OCI-LY7 (cell line): ENCODE data around the gene ISOC2. TPM values are rescaled to one million over a fixed set of nuclear protein-coding genes. Genes with fewer than 3 reads are reported as not detected.
"Not testable (repeated sequence)": the region's sequence is repeated elsewhere in the genome, so short reads cannot be mapped to it uniquely, and the experiment has no call there.

Experiments
- BruUV-seq: library from RNA; stranded (reverse); fragments of 400-500 nt; replicated peaks from 2 replicates; lab custom pipeline; 2021; lab: Mats Ljungman, UMichigan
- CTCF ChIA-PET: fragments of 300-600 bp; sonication (Branson Sonifier 250); formaldehyde crosslinking; loops from one replicate; lab custom pipeline; 2022; ENCODE audit warnings: antibody characterized with exemption; ENCODE audit not compliant: unreplicated experiment; lab: Charles Lee
- POLR2A ChIA-PET: fragments of 300-600 bp; sonication (Branson Sonifier 250); formaldehyde crosslinking; loops from one replicate; lab custom pipeline; 2022; ENCODE audit warnings: antibody characterized with exemption; lab: Charles Lee
- DNase-seq: peaks from one replicate; pipeline ENCODE4 v3.0.0-alpha.2; 2015; ENCODE audit warnings: low spot score
- H2AFZ ChIP-seq: fragments of 200-600 bp; sonication (generic), shearing (Covaris generic); 2 replicates; pipeline ENCODE4 v1.6.1; 2014; ENCODE audit warnings: mild to moderate bottlenecking, antibody characterized with exemption, low read length, moderate library complexity
- H3K27ac ChIP-seq: fragments of 200-600 bp; sonication (generic); 2 replicates; pipeline ENCODE4 v1.5.1; 2014; ENCODE audit warnings: mixed run types, low read depth, mild to moderate bottlenecking, moderate library complexity, low read length, inconsistent platforms; ENCODE audit not compliant: poor library complexity, severe bottlenecking
- H3K36me3 ChIP-seq: fragments of 200-600 bp; sonication (generic); 2 replicates; pipeline ENCODE4 v1.6.1; 2014; ENCODE audit warnings: mild to moderate bottlenecking, antibody characterized with exemption, low read length, moderate library complexity, mixed read lengths; ENCODE audit not compliant: insufficient read depth
- H3K4me1 ChIP-seq: fragments of 200-600 bp; sonication (generic); 2 replicates; pipeline ENCODE4 v1.5.1; 2014; ENCODE audit warnings: mild to moderate bottlenecking, low read length; ENCODE audit not compliant: insufficient read depth, poor library complexity, severe bottlenecking
- H3K4me2 ChIP-seq: fragments of 200-600 bp; sonication (generic); 2 replicates; pipeline ENCODE4 v1.6.1; 2014; ENCODE audit warnings: mild to moderate bottlenecking, low read length
- H3K4me3 ChIP-seq: fragments of 200-600 bp; sonication (generic); 2 replicates; pipeline ENCODE4 v1.5.1; 2014; ENCODE audit warnings: mild to moderate bottlenecking, low read depth, low read length; ENCODE audit not compliant: poor library complexity, severe bottlenecking
- H3K79me2 ChIP-seq: fragments of 200-600 bp; sonication (generic); 2 replicates; pipeline ENCODE4 v1.6.1; 2016; ENCODE audit warnings: low read depth, mild to moderate bottlenecking, low read length, moderate library complexity, mixed read lengths; ENCODE audit not compliant: insufficient read depth
- H3K9me2 ChIP-seq: fragments of 200-600 bp; sonication (generic); 2 replicates; pipeline ENCODE4 v1.6.1; 2016; ENCODE audit warnings: mild to moderate bottlenecking, low read length, mixed read lengths; ENCODE audit not compliant: insufficient read depth
- H3K9me3 ChIP-seq: fragments of 200-600 bp; sonication (generic); 2 replicates; pipeline ENCODE4 v1.6.1; 2014; ENCODE audit warnings: mild to moderate bottlenecking, mixed run types, low read length, mixed read lengths
- H4K20me1 ChIP-seq: fragments of 200-600 bp; sonication (generic); 2 replicates; pipeline ENCODE4 v1.6.1; 2014; ENCODE audit warnings: mild to moderate bottlenecking, antibody characterized with exemption, low read length, moderate library complexity, mixed read lengths; ENCODE audit not compliant: insufficient read depth
- EZH2phosphoT487 ChIP-seq: fragments of 200-600 bp; sonication (generic); IDR thresholded peaks from 2 replicates; pipeline ENCODE4 v1.6.1; 2018; ENCODE audit warnings: low read depth, borderline replicate concordance, mild to moderate bottlenecking, mixed run types, antibody characterized with exemption, low read length, moderate library complexity, mixed read lengths
- intact Hi-C: fragments of 100-400 bp; cut with micrococcal nuclease; formaldehyde crosslinking; loops from one replicate; pipeline ENCODE4 v1.10.0; 2022; ENCODE audit not compliant: unreplicated experiment
- total RNA-seq, 2 experiments: library from RNA; depleted of rRNA in 1 of 2; stranded (reverse); fragments of >200 nt in 1 of 2; shearing (Covaris generic) in 1 of 2; gene quantifications; 2 replicates each; pipeline ENCODE4 v1.2.3, GENCODE V29; 2014 to 2022
- TF ChIP-seq, protein P1 (sequence below): fragments of 200-600 bp; sonication (generic); conservative IDR thresholded peaks from 2 replicates; pipeline ENCODE4 v1.5.1; 2014; ENCODE audit warnings: mild to moderate bottlenecking, antibody characterized with exemption, low read length, moderate library complexity, mixed read lengths

ISOC2 gene
- total RNA-seq, 2 experiments from 2014 or later, result 37.0 to 115 TPM

DNA sequence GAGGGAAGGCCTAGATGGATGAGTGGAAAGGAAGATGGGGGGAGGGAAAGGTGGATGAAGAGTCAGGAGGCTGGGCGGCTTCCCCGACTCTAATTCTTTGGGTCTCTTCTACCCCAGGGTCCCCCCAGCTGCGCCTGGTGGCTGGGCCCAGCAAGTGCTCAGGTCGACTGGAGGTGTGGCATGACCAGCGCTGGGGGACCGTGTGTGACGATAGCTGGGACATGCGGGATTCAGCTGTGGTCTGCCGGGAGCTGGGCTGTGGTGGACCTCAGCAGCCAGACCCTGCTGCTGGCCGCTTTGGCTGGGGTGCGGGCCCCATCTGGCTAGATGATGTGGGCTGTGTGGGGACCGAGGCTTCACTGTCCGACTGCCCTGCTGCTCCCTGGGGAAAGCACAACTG is 36.3 kb upstream of the ISOC2 start:
- Histone ChIP-seq H3K4me2 (no peak overlapping the region), H3K9me2 (no peaks in the 10 kb centered on the region), H3K4me3 (no peak overlapping the region), H3K36me3 (no peaks in the 10 kb centered on the region), H2AFZ (no peak overlapping the region), H3K9me3 (no peaks in the 10 kb centered on the region), H3K79me2 (no peaks in the 10 kb centered on the region), H3K27ac (no peak overlapping the region), H3K4me1 (no peaks in the 10 kb centered on the region), H4K20me1 (no peaks in the 10 kb centered on the region)
- no TSS peak for BruUV-seq
- ChIA-PET POLR2A (no interaction called here), CTCF (no interaction called here)
- no peak for TF ChIP-seq EZH2phosphoT487
- TF ChIP-seq, protein P1, sequence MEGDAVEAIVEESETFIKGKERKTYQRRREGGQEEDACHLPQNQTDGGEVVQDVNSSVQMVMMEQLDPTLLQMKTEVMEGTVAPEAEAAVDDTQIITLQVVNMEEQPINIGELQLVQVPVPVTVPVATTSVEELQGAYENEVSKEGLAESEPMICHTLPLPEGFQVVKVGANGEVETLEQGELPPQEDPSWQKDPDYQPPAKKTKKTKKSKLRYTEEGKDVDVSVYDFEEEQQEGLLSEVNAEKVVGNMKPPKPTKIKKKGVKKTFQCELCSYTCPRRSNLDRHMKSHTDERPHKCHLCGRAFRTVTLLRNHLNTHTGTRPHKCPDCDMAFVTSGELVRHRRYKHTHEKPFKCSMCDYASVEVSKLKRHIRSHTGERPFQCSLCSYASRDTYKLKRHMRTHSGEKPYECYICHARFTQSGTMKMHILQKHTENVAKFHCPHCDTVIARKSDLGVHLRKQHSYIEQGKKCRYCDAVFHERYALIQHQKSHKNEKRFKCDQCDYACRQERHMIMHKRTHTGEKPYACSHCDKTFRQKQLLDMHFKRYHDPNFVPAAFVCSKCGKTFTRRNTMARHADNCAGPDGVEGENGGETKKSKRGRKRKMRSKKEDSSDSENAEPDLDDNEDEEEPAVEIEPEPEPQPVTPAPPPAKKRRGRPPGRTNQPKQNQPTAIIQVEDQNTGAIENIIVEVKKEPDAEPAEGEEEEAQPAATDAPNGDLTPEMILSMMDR, result no peak
- intact Hi-C loops, result no loop called here
- DNase-seq, result no peak

DNA sequence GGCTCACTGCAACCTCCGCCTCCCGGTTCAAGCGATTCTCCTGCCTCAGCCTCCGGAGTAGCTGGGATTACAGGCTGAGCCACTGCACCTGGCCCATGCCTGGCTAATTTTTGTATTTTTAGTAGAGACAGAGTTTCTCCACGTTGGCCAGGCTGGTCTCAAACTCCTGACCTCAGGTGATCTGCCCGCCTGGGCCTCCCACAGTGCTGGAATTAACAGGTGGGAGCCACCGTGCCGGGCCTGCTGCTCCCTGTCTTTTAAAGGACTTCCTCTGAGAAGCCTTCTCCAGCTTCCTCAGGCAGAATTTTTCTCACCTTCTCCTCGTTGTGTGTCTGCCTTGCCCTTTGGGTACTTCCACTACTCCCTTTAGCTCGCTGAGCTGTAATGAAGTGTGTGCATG is 35.4 kb upstream of the ISOC2 start:
- H3K9me2 ChIP-seq, DNase-seq, H3K79me2 ChIP-seq, H3K36me3 ChIP-seq, CTCF ChIA-PET, BruUV-seq, H3K4me1 ChIP-seq, H3K27ac ChIP-seq, H3K9me3 ChIP-seq, H4K20me1 ChIP-seq, H3K4me3 ChIP-seq, H2AFZ ChIP-seq, H3K4me2 ChIP-seq, intact Hi-C loops, POLR2A ChIA-PET: not testable (repeated sequence)

DNA sequence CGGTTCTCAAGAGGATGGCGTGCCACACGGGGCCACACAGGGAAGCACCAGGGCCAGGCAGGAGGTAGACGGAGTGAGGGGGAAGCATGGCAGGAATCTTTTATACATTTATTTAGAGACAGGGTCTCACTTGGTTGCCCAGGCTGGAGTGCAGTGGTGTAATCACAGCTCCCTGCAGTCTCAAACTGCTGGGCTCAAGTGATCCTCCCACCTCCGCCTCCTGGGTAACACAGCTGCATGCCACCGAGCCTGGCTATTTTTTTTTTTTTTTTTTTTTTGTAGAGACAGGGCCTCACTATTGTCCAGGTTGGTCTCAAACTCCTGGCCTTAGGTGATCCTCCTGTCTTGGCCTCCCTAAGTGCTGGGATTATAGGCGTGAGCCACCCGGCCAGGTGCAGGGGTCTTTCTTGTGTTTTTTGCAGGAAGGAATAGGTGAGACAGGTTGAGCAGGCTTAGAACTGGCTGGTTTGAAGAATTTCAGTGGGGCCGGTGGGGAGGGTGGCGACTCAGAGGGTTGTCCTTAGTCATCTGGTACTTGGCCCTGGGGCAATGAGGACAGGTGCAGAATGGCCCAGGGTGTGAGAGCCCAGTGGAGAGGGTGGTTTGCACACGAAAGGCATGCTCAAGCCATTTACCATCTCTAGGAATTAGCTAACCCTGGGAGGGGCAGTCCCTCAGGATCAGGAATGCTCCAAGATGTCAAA is 34.4 kb upstream of the ISOC2 start:
- Histone ChIP-seq H3K4me2 (no peak overlapping the region), H3K79me2 (no peaks in the 10 kb centered on the region), H3K4me1 (no peaks in the 10 kb centered on the region), H3K9me2 (no peaks in the 10 kb centered on the region), H3K9me3 (no peaks in the 10 kb centered on the region), H3K27ac (no peak overlapping the region), H3K36me3 (no peaks in the 10 kb centered on the region), H4K20me1 (no peaks in the 10 kb centered on the region), H3K4me3 (no peak overlapping the region), H2AFZ (no peak overlapping the region)
- POLR2A ChIA-PET, result interaction anchor here (0.6 kb wide), 1 partner anchor 579 kb away, joined by 3 read pairs; no protein-coding TSS in a partner anchor
- DNase-seq, result no peak
- no TSS peak for BruUV-seq
- intact Hi-C loops, result no loop called here
- CTCF ChIA-PET, result no interaction called here
- TF ChIP-seq, protein P1, result no peak
- TF ChIP-seq EZH2phosphoT487, result no peak
